ENCODE data around the gene OTX2.

DNA sequence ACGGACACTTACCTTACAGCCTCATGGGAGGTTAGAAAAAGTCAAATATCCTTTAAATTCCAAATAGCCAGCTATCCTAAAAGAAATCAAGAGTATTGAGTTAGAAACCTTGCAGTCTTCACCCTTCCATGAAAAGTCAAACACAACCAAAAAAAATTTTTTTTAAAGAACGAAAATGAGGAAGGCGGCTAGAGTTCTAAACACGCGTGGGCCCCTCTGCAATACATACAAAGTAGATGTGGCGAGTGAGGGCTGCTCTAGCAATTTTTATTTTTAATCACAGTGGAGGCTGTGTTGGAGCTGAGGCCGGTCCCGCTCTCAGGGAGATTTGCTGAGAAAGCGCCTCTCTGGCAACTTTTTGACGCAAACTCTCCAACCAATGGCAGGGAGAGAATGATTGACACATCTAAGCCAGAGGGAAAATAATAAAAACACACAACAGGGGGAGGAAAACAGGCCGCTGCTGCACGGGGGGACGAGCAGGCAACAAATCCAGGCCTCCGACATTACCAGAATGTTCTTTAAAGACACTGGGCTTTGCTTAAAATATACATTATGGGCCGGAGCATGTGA, at the start of gene OTX2:
- no peak for TF ChIP-seq POLR2AphosphoS5 (IDR thresholded peaks at IDR 0.05)
- TF ChIP-seq, protein P1, sequence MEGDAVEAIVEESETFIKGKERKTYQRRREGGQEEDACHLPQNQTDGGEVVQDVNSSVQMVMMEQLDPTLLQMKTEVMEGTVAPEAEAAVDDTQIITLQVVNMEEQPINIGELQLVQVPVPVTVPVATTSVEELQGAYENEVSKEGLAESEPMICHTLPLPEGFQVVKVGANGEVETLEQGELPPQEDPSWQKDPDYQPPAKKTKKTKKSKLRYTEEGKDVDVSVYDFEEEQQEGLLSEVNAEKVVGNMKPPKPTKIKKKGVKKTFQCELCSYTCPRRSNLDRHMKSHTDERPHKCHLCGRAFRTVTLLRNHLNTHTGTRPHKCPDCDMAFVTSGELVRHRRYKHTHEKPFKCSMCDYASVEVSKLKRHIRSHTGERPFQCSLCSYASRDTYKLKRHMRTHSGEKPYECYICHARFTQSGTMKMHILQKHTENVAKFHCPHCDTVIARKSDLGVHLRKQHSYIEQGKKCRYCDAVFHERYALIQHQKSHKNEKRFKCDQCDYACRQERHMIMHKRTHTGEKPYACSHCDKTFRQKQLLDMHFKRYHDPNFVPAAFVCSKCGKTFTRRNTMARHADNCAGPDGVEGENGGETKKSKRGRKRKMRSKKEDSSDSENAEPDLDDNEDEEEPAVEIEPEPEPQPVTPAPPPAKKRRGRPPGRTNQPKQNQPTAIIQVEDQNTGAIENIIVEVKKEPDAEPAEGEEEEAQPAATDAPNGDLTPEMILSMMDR (IDR thresholded peaks at IDR 0.05): no peak
- no peak for TF ChIP-seq POLR2A (IDR thresholded peaks at IDR 0.05)
